ENCODE results near the gene SNPH.

Gene SNPH

GRCh38 chr20:1287306-1287705 is 21.2 kb downstream of the SNPH start:
- H3K27ac ChIP-seq (replicated peaks), result no peak overlapping the region
- H3K4me3 ChIP-seq (replicated peaks; ENCODE audit: insufficient read depth, low read length), result no peak overlapping the region
- TF ChIP-seq CTCF (IDR thresholded peaks at IDR 0.05; ENCODE audit: insufficient read depth, low read length) (no peak), REST (IDR thresholded peaks at IDR 0.05; ENCODE audit: insufficient replicate concordance, low read depth) (no peak), POLR2AphosphoS5 (IDR thresholded peaks at IDR 0.05; ENCODE audit: low read depth) (no peak), SPI1 (IDR thresholded peaks at IDR 0.05; ENCODE audit: borderline replicate concordance, low read depth) (no peak), GABPA (IDR thresholded peaks at IDR 0.05; ENCODE audit: low read depth) (no peak)
- no peak for DNase-seq (ENCODE audit: low read depth in 1 of 2, low spot score in 1 of 2)
- peaks cover 3% of the 10 kb centered on the region for H3K27me3 ChIP-seq (ENCODE audit: insufficient read depth, poor library complexity, severe bottlenecking)

GRCh38 chr20:1287787-1288569 is 21.9 kb downstream of the SNPH start:
- H3K27me3 ChIP-seq (ENCODE audit: insufficient read depth, poor library complexity, severe bottlenecking), result peaks cover 3% of the 10 kb centered on the region
- TF ChIP-seq CTCF (IDR thresholded peaks at IDR 0.05; ENCODE audit: insufficient read depth, low read length) (no peak), REST (IDR thresholded peaks at IDR 0.05; ENCODE audit: insufficient replicate concordance, low read depth) (no peak), SPI1 (IDR thresholded peaks at IDR 0.05; ENCODE audit: borderline replicate concordance, low read depth) (no peak), POLR2AphosphoS5 (IDR thresholded peaks at IDR 0.05; ENCODE audit: low read depth) (no peak)
- no peak for DNase-seq (ENCODE audit: low read depth in 1 of 2, low spot score in 1 of 2)
- no peak overlapping the region for H3K4me3 ChIP-seq (replicated peaks; ENCODE audit: insufficient read depth, low read length)
- H3K27ac ChIP-seq (replicated peaks), result no peak overlapping the region

- no peak for DNase-seq (ENCODE audit: low read depth in 1 of 2, low spot score in 1 of 2)
- Histone ChIP-seq H3K27ac (replicated peaks) (no peak overlapping the region), H3K27me3 (ENCODE audit: insufficient read depth, poor library complexity, severe bottlenecking) (peaks cover 3% of the 10 kb centered on the region), H3K4me3 (replicated peaks; ENCODE audit: insufficient read depth, low read length) (no peak overlapping the region)
- no peak for TF ChIP-seq SPI1 (IDR thresholded peaks at IDR 0.05; ENCODE audit: borderline replicate concordance, low read depth)
- no peak for TF ChIP-seq CTCF (IDR thresholded peaks at IDR 0.05; ENCODE audit: insufficient read depth, low read length)
- no peak for TF ChIP-seq GABPA (IDR thresholded peaks at IDR 0.05; ENCODE audit: low read depth)
- TF ChIP-seq REST (IDR thresholded peaks at IDR 0.05; ENCODE audit: insufficient replicate concordance, low read depth), result no peak
- TF ChIP-seq POLR2AphosphoS5 (IDR thresholded peaks at IDR 0.05; ENCODE audit: low read depth), result no peak
Measured at GRCh38 chr20:1291191-1291741, 25.2 kb downstream of the SNPH start.

Data from HL-60 (cell line).